ENCODE data around the gene GMPPB. TPM values are rescaled to one million over a fixed set of nuclear protein-coding genes. Genes with fewer than 3 reads are reported as not detected.

The GMPPB gene
- polyA plus RNA-seq, 3 donors, result 14.7 to 17.6 (median 17.6) TPM

DNA sequence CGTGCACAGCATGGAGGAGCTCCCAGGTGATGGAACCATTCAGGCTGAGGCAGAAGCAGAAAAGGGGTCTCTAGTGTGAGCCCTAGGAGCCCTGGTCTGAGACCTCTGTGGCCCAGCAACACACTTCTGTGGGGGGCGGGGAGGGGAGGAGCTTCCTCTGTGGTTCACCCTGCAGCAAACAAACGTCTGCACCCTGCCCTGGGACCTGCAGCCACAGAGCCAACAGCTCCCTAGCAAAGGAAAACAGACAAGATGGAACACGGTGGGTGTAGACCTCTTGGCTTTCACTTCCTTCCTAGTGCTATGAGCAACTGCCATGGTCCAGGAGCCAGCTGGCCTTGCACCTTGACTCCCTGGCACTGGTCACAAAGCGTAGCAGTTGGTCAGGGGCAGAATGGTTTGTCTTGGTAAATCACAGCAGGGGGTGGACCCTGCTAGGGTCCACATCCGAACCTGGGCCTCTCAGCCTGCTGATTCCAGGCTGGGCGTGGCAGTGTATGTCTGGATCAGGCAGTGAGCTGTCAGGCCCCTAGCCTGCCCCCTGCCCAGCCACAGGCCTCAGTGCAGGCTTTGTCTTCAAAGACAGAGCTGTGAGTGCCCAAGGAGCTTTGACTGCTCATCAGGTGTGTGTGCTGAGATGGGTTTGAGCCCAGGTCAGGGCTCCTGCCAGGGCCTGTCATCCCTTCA lies 11.0 kb downstream of the GMPPB start:
- peak in 1 of 3 donors; percentile 4 for DNase-seq
- H3K4me3 Mint-ChIP-seq, result no peak overlapping the region

DNA sequence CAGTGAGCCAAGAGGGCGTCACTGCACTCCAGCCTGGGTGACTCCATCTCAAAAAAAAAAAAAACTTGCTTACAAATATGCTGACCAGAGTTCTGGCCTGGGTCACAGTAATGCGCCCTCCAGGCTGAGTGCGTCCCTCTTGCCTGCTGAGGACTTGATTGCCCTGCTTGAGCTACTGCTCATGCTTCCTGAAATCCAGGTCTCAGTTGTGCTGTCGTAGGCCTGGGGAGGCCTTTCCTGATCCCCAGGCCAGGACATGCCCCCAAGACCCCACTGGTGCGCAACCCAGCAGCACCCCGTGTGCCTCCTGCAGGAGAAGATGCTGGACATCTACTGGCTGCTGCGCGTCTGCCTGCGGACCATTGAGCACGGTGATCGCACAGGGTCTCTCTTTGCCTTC lies 11.6 kb downstream of the GMPPB start:
- H3K79me2 ChIP-seq (ENCODE audit: insufficient read depth, low read length), result no peaks in the 10 kb centered on the region
- no peak overlapping the region for H2AFZ ChIP-seq (ENCODE audit: insufficient read depth, low read depth, low read length, poor library complexity, severe bottlenecking)
- no peak overlapping the region for H3K4me2 ChIP-seq (replicated peaks; ENCODE audit: extremely low read depth, low read length, poor library complexity, severe bottlenecking)
- peaks cover 0 to 3% (median 0%) of the 10 kb centered on the region in 3 donors for H3K27me3 Mint-ChIP-seq (ENCODE audit: low read depth in 3 of 3)
- no peak overlapping the region for H3K27ac Mint-ChIP-seq
- no peaks in the 10 kb centered on the region for H3K9me3 ChIP-seq (replicated peaks in 1 of 2; ENCODE audit: control insufficient read depth in 1 of 2, insufficient read depth in 1 of 2, low read length in 2 of 2)
- H3K36me3 Mint-ChIP-seq, result peaks cover 34 to 44% of the 10 kb centered on the region in 2 donors
- intact Hi-C loops (cut with micrococcal nuclease), result loop anchor here in 1 of 2 donors (10.0 kb wide), 1 partner anchor 233 kb away; the partner anchor contains the start of gene RBM6
- TF ChIP-seq, protein P1, sequence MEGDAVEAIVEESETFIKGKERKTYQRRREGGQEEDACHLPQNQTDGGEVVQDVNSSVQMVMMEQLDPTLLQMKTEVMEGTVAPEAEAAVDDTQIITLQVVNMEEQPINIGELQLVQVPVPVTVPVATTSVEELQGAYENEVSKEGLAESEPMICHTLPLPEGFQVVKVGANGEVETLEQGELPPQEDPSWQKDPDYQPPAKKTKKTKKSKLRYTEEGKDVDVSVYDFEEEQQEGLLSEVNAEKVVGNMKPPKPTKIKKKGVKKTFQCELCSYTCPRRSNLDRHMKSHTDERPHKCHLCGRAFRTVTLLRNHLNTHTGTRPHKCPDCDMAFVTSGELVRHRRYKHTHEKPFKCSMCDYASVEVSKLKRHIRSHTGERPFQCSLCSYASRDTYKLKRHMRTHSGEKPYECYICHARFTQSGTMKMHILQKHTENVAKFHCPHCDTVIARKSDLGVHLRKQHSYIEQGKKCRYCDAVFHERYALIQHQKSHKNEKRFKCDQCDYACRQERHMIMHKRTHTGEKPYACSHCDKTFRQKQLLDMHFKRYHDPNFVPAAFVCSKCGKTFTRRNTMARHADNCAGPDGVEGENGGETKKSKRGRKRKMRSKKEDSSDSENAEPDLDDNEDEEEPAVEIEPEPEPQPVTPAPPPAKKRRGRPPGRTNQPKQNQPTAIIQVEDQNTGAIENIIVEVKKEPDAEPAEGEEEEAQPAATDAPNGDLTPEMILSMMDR (IDR thresholded peaks at IDR 0.05), result no peak
- H3K9me3 Mint-ChIP-seq, result no peaks in the 10 kb centered on the region
- peaks cover 2 to 18% of the 10 kb centered on the region in 2 donors for H3K36me3 ChIP-seq (replicated peaks in 1 of 2; ENCODE audit: control insufficient read depth in 1 of 2, insufficient read depth in 2 of 2, low read length in 2 of 2)
- DNase-seq, result no peak
- no peak overlapping the region for H3K4me3 ChIP-seq (replicated peaks in 1 of 3; ENCODE audit: low read depth in 2 of 3, low read length in 3 of 3)
- H4K20me1 ChIP-seq (ENCODE audit: insufficient read depth, low read length), result no peaks in the 10 kb centered on the region
- no peak overlapping the region for H3K9ac ChIP-seq (ENCODE audit: insufficient read depth, low read length, poor library complexity, severe bottlenecking)
- 94% methylated on average over 11 of the region's 11 CpGs for WGBS (ENCODE audit: insufficient coverage)
- no peak overlapping the region for H3K27ac ChIP-seq (ENCODE audit: low read depth in 1 of 2, low read length in 2 of 2)
- no peaks in the 10 kb centered on the region for H3K27me3 ChIP-seq (ENCODE audit: control insufficient read depth in 2 of 2, insufficient read depth in 2 of 2, low read length in 2 of 2)
- peaks cover 6 to 10% of the 10 kb centered on the region in 2 donors for H3K4me1 ChIP-seq (ENCODE audit: control insufficient read depth in 1 of 2, insufficient read depth in 2 of 2, low read length in 2 of 2)
- H3K4me1 Mint-ChIP-seq, result peaks cover 11% of the 10 kb centered on the region
- no peak overlapping the region for H3K4me3 Mint-ChIP-seq

More for the DNA sequence above, 11.0 kb downstream of the GMPPB start:
- Histone ChIP-seq H3K79me2 (ENCODE audit: insufficient read depth, low read length) (no peaks in the 10 kb centered on the region), H2AFZ (ENCODE audit: insufficient read depth, low read depth, low read length, poor library complexity, severe bottlenecking) (no peak overlapping the region), H3K9me3 (replicated peaks in 1 of 2; ENCODE audit: control insufficient read depth in 1 of 2, insufficient read depth in 1 of 2, low read length in 2 of 2) (no peaks in the 10 kb centered on the region), H3K36me3 (replicated peaks in 1 of 2; ENCODE audit: control insufficient read depth in 1 of 2, insufficient read depth in 2 of 2, low read length in 2 of 2) (peaks cover 0 to 13% of the 10 kb centered on the region in 2 donors), H3K27me3 (ENCODE audit: control insufficient read depth in 2 of 2, insufficient read depth in 2 of 2, low read length in 2 of 2) (no peaks in the 10 kb centered on the region), H3K4me3 (replicated peaks in 1 of 3; ENCODE audit: low read depth in 2 of 3, low read length in 3 of 3) (no peak overlapping the region), H4K20me1 (ENCODE audit: insufficient read depth, low read length) (peaks cover under 1% of the 10 kb centered on the region), H3K27ac (ENCODE audit: low read depth in 1 of 2, low read length in 2 of 2) (no peak overlapping the region), H3K4me1 (ENCODE audit: control insufficient read depth in 1 of 2, insufficient read depth in 2 of 2, low read length in 2 of 2) (peaks cover 6 to 10% of the 10 kb centered on the region in 2 donors), H3K4me2 (replicated peaks; ENCODE audit: extremely low read depth, low read length, poor library complexity, severe bottlenecking) (no peak overlapping the region), H3K9ac (ENCODE audit: insufficient read depth, low read length, poor library complexity, severe bottlenecking) (no peak overlapping the region)
- intact Hi-C loops (cut with micrococcal nuclease), result loop anchor here in 1 of 2 donors (10.0 kb wide), 1 partner anchor 232 kb away; the partner anchor contains the start of gene RBM6
- Mint-ChIP-seq H3K27ac (peak overlapping the region in 1 of 7 donors; percentile 13), H3K36me3 (peaks cover 30 to 40% of the 10 kb centered on the region in 2 donors), H3K4me1 (peaks cover 11% of the 10 kb centered on the region), H3K27me3 (ENCODE audit: low read depth in 3 of 3) (peaks cover 0 to 3% (median 0%) of the 10 kb centered on the region in 3 donors), H3K9me3 (no peaks in the 10 kb centered on the region)
- 36% methylated on average over 4 of the region's 7 CpGs for WGBS (ENCODE audit: insufficient coverage)
- TF ChIP-seq, protein P1 (IDR thresholded peaks at IDR 0.05), result no peak

All from CD14-positive monocyte (primary cell).